Loucy (cell line): ENCODE data around the gene TGFBI.

ENCODE experiments used
- H2AFZ ChIP-seq: fragments of 200-600 bp; sonication (generic); 2 replicates; pipeline ENCODE4 v1.6.0; 2016; ENCODE audit warnings: antibody characterized with exemption, mild to moderate bottlenecking, low read length, moderate library complexity
- H3F3A ChIP-seq: fragments of 200-600 bp; 2 replicates; pipeline ENCODE4 v1.6.0; 2016; ENCODE audit warnings: antibody characterized with exemption, low read depth, mild to moderate bottlenecking
- H3K27me3 ChIP-seq: fragments of 200-600 bp; sonication (generic); 2 replicates; pipeline ENCODE4 v1.6.1; 2014; ENCODE audit warnings: low read length, mild to moderate bottlenecking; ENCODE audit not compliant: insufficient read depth, poor library complexity, severe bottlenecking
- H3K36me3 ChIP-seq: fragments of 200-600 bp; sonication (generic); 2 replicates; pipeline ENCODE4 v1.6.1; 2016; ENCODE audit warnings: low read length; ENCODE audit not compliant: insufficient read depth
- H3K4me1 ChIP-seq: fragments of 200-600 bp; sonication (generic); 2 replicates; pipeline ENCODE4 v1.5.1; 2014; ENCODE audit warnings: low read length, mild to moderate bottlenecking; ENCODE audit not compliant: insufficient read depth, poor library complexity, severe bottlenecking
- H3K4me2 ChIP-seq: fragments of 200-600 bp; sonication (generic); 2 replicates; pipeline ENCODE4 v1.6.0; 2014; ENCODE audit warnings: antibody characterized with exemption, low read length, low read depth, mild to moderate bottlenecking; ENCODE audit not compliant: poor library complexity, severe bottlenecking
- H3K4me3 ChIP-seq: fragments of 200-600 bp; sonication (generic); 2 replicates; pipeline ENCODE4 v1.5.1; 2014; ENCODE audit warnings: low read length, mild to moderate bottlenecking, mixed read lengths; ENCODE audit not compliant: poor library complexity, severe bottlenecking
- H3K79me2 ChIP-seq: fragments of 200-600 bp; sonication (generic); 2 replicates; pipeline ENCODE4 v1.6.1; 2014; ENCODE audit warnings: low read length; ENCODE audit not compliant: insufficient read depth
- H3K9ac ChIP-seq: fragments of 200-600 bp; sonication (generic); 2 replicates; pipeline ENCODE4 v1.6.0; 2014; ENCODE audit warnings: mild to moderate bottlenecking, low read depth, low read length, moderate library complexity; ENCODE audit not compliant: poor library complexity, severe bottlenecking
- H3K9me2 ChIP-seq: fragments of 200-600 bp; sonication (generic); replicated peaks from 2 replicates; pipeline ENCODE4 v1.6.1; 2016; ENCODE audit warnings: low read depth, low read length, mixed read lengths
- H3K9me3 ChIP-seq: fragments of 200-600 bp; sonication (generic); 2 replicates; pipeline ENCODE4 v1.6.1; 2014; ENCODE audit warnings: mild to moderate bottlenecking, antibody characterized with exemption, low read length, low read depth; ENCODE audit not compliant: insufficient read depth
- H4K20me1 ChIP-seq: fragments of 200-600 bp; sonication (generic); 2 replicates; pipeline ENCODE4 v1.6.0; 2014; ENCODE audit warnings: antibody characterized with exemption, low read length, mild to moderate bottlenecking; ENCODE audit not compliant: insufficient read depth, poor library complexity, severe bottlenecking
- EZH2phosphoT487 ChIP-seq: fragments of 200-600 bp; IDR thresholded peaks from 2 replicates; pipeline ENCODE4 v1.6.1; 2018; ENCODE audit warnings: antibody characterized with exemption, mild to moderate bottlenecking, moderate library complexity, borderline replicate concordance
- TF ChIP-seq, protein P1 (sequence below): fragments of 200-600 bp; sonication (generic); conservative IDR thresholded peaks from 2 replicates; pipeline ENCODE4 v1.5.1; 2014; ENCODE audit warnings: mild to moderate bottlenecking, antibody characterized with exemption, low read length

Gene TGFBI

DNA sequence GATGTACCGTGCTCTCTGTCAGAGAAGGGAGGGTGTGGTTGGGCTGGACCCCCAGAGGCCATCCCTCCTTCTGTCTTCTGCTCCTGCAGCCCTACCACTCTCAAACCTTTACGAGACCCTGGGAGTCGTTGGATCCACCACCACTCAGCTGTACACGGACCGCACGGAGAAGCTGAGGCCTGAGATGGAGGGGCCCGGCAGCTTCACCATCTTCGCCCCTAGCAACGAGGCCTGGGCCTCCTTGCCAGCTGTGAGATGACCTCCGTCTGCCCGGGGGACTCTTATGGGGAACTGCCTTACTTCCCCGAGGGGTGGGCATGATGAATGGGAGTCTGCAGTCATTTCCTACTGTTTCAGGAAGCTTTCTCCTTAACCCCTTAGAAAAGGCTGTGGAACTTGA lies 17.5 kb downstream of the TGFBI start:
- Histone ChIP-seq H3K4me1 (peaks cover 25% of the 10 kb centered on the region), H3F3A (no peaks in the 10 kb centered on the region), H4K20me1 (no peaks in the 10 kb centered on the region), H3K9me2 (no peaks in the 10 kb centered on the region), H3K27me3 (no peaks in the 10 kb centered on the region), H3K4me3 (no peak overlapping the region), H3K9me3 (no peaks in the 10 kb centered on the region), H3K79me2 (no peaks in the 10 kb centered on the region), H3K36me3 (no peaks in the 10 kb centered on the region), H3K9ac (no peak overlapping the region), H3K4me2 (no peak overlapping the region), H2AFZ (no peak overlapping the region)
- TF ChIP-seq, protein P1, sequence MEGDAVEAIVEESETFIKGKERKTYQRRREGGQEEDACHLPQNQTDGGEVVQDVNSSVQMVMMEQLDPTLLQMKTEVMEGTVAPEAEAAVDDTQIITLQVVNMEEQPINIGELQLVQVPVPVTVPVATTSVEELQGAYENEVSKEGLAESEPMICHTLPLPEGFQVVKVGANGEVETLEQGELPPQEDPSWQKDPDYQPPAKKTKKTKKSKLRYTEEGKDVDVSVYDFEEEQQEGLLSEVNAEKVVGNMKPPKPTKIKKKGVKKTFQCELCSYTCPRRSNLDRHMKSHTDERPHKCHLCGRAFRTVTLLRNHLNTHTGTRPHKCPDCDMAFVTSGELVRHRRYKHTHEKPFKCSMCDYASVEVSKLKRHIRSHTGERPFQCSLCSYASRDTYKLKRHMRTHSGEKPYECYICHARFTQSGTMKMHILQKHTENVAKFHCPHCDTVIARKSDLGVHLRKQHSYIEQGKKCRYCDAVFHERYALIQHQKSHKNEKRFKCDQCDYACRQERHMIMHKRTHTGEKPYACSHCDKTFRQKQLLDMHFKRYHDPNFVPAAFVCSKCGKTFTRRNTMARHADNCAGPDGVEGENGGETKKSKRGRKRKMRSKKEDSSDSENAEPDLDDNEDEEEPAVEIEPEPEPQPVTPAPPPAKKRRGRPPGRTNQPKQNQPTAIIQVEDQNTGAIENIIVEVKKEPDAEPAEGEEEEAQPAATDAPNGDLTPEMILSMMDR, result no peak
- TF ChIP-seq EZH2phosphoT487, result no peak

DNA sequence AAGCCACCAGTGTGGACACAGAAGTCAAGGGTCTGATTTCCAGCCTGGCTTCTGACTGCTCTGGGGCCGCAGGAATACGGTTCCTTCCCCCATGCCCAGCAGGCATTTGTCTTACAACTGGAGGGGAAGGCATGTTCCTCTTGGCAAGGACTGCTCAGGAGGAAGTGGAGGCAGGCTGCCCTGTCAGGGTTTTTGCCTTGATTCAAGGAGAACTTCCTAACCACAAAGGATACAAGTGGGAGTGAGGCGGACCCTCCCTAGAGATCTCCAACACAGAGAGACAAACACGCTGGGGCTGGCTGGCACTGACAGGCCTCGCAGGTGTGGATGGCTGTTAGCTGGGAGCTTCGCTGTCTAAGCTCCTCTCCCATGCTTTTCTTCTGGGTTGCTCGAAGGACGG lies 19.1 kb downstream of the TGFBI start:
- Histone ChIP-seq H2AFZ (no peak overlapping the region), H3K9ac (no peak overlapping the region), H3K9me3 (no peaks in the 10 kb centered on the region), H3K79me2 (no peaks in the 10 kb centered on the region), H3K4me3 (no peak overlapping the region), H3K27me3 (no peaks in the 10 kb centered on the region), H3K4me2 (no peak overlapping the region), H3F3A (no peaks in the 10 kb centered on the region), H4K20me1 (no peaks in the 10 kb centered on the region), H3K36me3 (no peaks in the 10 kb centered on the region), H3K9me2 (no peaks in the 10 kb centered on the region), H3K4me1 (peaks cover 9% of the 10 kb centered on the region)
- TF ChIP-seq, protein P1, result no peak
- TF ChIP-seq EZH2phosphoT487, result no peak

DNA sequence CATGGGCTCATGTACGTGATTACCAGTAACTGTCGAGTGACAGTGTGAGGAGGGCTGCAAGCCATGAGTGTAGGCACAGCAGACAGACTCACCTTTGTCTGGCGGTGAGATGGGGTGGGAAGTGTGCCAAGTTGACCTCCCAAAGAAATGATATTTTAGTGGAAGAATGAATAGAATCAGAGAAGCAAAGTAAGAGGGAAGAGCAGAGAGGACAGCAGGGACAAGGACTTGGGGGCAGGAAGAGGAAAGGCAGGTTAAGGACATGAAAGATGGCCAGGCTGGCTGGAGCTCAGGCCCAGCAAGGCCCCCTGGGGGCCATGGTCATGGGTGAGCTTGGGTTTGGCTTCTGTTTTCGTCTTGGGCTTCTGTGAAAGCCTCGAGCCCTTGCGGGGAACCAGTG lies 20.2 kb downstream of the TGFBI start:
- Histone ChIP-seq H3K79me2 (no peaks in the 10 kb centered on the region), H2AFZ (no peak overlapping the region), H3K27me3 (no peaks in the 10 kb centered on the region), H3K9me2 (no peaks in the 10 kb centered on the region), H3K4me1 (no peaks in the 10 kb centered on the region), H3K36me3 (no peaks in the 10 kb centered on the region), H4K20me1 (no peaks in the 10 kb centered on the region), H3K4me3 (no peak overlapping the region), H3K9me3 (no peaks in the 10 kb centered on the region), H3F3A (no peaks in the 10 kb centered on the region), H3K4me2 (no peak overlapping the region), H3K9ac (no peak overlapping the region)
- TF ChIP-seq, protein P1, result no peak
- no peak for TF ChIP-seq EZH2phosphoT487
